ENCODE measurements around the gene SCN2A. TPM values are rescaled to one million over a fixed set of nuclear protein-coding genes. Genes with fewer than 3 reads are reported as not detected.
"Not testable (repeated sequence)": the region's sequence is repeated elsewhere in the genome, so short reads cannot be mapped to it uniquely, and the experiment has no call there.

SCN2A gene
- total RNA-seq, 2 experiments from 2014 or later: 0.05 to 0.13 TPM

DNA sequence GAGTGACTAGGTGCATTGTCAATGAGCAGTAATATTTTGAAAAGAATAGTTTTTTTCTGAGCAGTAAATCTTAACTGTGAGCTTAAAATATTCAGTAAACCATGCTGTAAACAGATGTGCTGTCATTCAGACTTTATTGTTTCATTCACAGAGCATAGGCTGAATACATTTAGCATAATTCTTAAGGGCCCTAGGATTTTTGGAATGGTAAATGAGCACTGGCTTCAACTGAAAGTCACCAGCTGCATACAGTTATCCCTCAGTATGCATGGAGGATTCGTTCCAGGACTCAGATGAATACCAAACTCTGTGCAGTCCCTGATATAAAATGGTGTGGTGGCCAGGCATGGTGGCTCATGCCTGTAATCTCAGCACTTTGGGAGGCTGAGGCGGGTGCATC is 21.1 kb downstream of the SCN2A start:
- H3K4me3 Mint-ChIP-seq; H3K4me1 Mint-ChIP-seq (ENCODE audit: low read depth); CTCF ChIA-PET; H3K9me3 Mint-ChIP-seq (ENCODE audit: insufficient read depth); H3K36me3 Mint-ChIP-seq (ENCODE audit: low read depth); H3K27ac Mint-ChIP-seq; ATAC-seq; H3K27me3 Mint-ChIP-seq (ENCODE audit: low read depth); POLR2A ChIA-PET; DNase-seq: not testable (repeated sequence)

GRCh38 chr2:165268754-165269153 is 29.5 kb downstream of the SCN2A start:
- Mint-ChIP-seq H3K4me3 (no peak overlapping the region), H3K9me3 (ENCODE audit: insufficient read depth) (no peaks in the 10 kb centered on the region), H3K27me3 (ENCODE audit: low read depth) (no peaks in the 10 kb centered on the region), H3K27ac (no peak overlapping the region), H3K36me3 (ENCODE audit: low read depth) (no peaks in the 10 kb centered on the region), H3K4me1 (ENCODE audit: low read depth) (no peaks in the 10 kb centered on the region)
- POLR2A ChIA-PET: no interaction called here
- DNase-seq (no peak), ATAC-seq (no peak)
- CTCF ChIA-PET: no interaction called here

DNA sequence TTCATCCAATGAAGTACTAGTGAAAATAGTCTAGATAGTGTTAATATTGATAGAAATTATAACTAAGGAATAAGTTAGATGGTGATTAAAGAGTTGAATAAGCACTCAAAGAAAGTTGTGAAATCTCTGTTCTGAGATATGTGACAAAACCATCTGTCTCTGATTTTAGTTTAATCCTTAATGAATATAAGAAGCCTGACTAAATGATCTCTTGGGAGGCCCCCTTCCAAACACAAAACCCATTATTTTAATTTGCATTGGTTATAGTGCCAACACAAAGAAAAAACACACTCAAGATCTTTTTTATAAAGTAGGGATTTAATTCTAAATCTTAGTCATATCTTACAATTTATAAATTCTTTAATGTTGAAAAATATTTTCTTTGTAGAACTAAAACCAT is 34.0 kb downstream of the SCN2A start:
- ChIA-PET POLR2A (no interaction called here), CTCF (no interaction called here)
- H3K36me3 Mint-ChIP-seq (ENCODE audit: low read depth): no peaks in the 10 kb centered on the region
- no peak overlapping the region for H3K27ac Mint-ChIP-seq
- ATAC-seq: no peak
- H3K27me3 Mint-ChIP-seq (ENCODE audit: low read depth): no peaks in the 10 kb centered on the region
- peaks cover 3% of the 10 kb centered on the region for H3K9me3 Mint-ChIP-seq (ENCODE audit: insufficient read depth)
- no peak overlapping the region for H3K4me3 Mint-ChIP-seq
- DNase-seq: no peak
- peaks cover 5% of the 10 kb centered on the region for H3K4me1 Mint-ChIP-seq (ENCODE audit: low read depth)

DNA sequence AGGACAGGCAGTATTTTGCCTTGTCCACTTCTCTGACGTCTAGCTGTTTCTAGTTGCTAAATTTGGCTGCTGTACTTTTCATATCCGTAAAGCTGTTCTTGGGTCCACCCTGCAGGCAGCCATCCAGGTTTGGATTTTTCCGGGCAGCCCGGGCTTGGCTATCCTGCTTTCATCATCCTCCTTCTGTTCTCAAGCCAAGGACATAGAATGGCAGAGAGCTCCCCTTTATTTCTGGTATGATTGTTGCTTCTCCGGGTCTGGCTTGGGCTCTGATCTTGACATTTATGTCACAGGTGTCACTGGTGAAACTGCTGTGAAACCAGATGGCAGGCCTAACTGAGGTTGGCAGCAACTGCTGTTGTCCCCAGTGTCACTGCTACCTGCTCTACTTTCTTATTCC is 35.5 kb downstream of the SCN2A start:
- ATAC-seq (no peak), DNase-seq (no peak)
- POLR2A ChIA-PET: no interaction called here
- Mint-ChIP-seq H3K4me3 (no peak overlapping the region), H3K4me1 (ENCODE audit: low read depth) (peaks cover 5% of the 10 kb centered on the region), H3K9me3 (ENCODE audit: insufficient read depth) (peaks cover 3% of the 10 kb centered on the region), H3K27me3 (ENCODE audit: low read depth) (no peaks in the 10 kb centered on the region), H3K27ac (no peak overlapping the region), H3K36me3 (ENCODE audit: low read depth) (no peaks in the 10 kb centered on the region)
- CTCF ChIA-PET: no interaction called here

DNA sequence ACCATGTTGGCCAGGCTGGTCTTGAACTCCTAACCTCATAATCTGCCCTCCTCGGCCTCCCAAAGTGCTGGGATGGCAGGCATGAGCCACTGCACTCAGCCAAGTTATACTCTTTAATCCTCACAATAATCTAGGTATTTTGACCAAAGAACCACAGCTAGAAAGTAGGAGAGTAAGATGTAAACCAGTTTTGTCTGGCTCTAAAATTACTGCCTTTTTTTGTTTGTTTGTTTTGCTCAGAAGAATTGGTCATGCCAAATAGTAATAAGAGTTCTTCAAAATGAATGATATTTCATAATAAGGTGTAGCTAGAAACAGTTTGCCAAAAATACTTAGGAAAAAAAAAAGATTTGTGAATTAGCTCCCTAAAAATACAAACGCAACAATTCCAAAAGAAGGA is 36.7 kb downstream of the SCN2A start:
- Mint-ChIP-seq H3K9me3 (ENCODE audit: insufficient read depth) (peaks cover 3% of the 10 kb centered on the region), H3K27me3 (ENCODE audit: low read depth) (no peaks in the 10 kb centered on the region), H3K4me3 (no peak overlapping the region), H3K4me1 (ENCODE audit: low read depth) (peaks cover 5% of the 10 kb centered on the region), H3K27ac (no peak overlapping the region), H3K36me3 (ENCODE audit: low read depth) (no peaks in the 10 kb centered on the region)
- ChIA-PET CTCF (no interaction called here), POLR2A (no interaction called here)
- no peak for ATAC-seq
- DNase-seq: no peak

- Mint-ChIP-seq H3K27ac (no peak overlapping the region), H3K4me1 (ENCODE audit: low read depth) (peaks cover 5% of the 10 kb centered on the region), H3K27me3 (ENCODE audit: low read depth) (no peaks in the 10 kb centered on the region), H3K9me3 (ENCODE audit: insufficient read depth) (peaks cover 3% of the 10 kb centered on the region), H3K36me3 (ENCODE audit: low read depth) (no peaks in the 10 kb centered on the region), H3K4me3 (no peak overlapping the region)
- ChIA-PET CTCF (no interaction called here), POLR2A (no interaction called here)
- DNase-seq (no peak), ATAC-seq (no peak)
Observed at GRCh38 chr2:165277295-165277694, 38.1 kb downstream of the SCN2A start.

DNA sequence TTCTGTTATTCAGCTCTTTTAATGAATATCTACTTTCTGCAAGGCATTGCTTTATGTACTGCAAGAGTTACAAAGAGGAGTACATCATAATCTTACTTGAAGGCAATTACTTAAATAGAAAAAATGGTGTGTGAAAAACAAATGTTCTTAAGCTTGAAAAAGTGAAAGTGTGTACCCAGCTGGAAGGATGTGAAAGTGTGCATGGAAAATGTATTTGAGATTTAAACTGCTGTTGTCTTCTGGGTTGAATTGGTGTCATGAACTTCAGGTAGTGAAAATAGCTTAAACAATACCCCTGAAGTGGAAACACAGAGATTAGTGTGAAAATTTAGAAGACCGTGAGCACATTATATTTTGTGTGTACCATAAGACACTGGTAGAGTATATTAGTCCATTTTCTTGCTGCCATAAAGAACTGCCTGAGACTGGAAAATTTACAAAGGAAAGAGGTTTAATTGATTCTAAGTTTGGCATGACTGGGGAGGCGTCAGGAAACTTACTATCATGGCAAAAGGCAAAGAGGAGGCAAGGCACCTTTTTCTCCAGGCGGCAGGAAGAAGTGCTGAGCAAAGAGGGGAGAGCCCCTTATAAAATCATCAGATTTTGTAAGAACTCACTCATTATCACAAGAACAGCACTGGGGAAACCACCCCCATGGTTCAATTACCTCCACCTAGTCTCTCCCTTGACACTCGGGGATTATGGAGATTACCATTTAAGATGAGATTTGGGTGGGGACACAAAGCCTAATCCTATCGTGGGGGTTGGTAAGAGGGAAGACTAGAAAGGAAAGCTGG is 38.8 kb downstream of the SCN2A start:
- Mint-ChIP-seq H3K9me3 (ENCODE audit: insufficient read depth) (peaks cover 3% of the 10 kb centered on the region), H3K4me3 (no peak overlapping the region), H3K27ac (no peak overlapping the region), H3K27me3 (ENCODE audit: low read depth) (no peaks in the 10 kb centered on the region), H3K4me1 (ENCODE audit: low read depth) (peaks cover 5% of the 10 kb centered on the region), H3K36me3 (ENCODE audit: low read depth) (no peaks in the 10 kb centered on the region)
- ChIA-PET CTCF (no interaction called here), POLR2A (no interaction called here)
- DNase-seq: no peak
- no peak for ATAC-seq

- POLR2A ChIA-PET: no interaction called here
- Mint-ChIP-seq H3K36me3 (ENCODE audit: low read depth) (no peaks in the 10 kb centered on the region), H3K27ac (no peak overlapping the region), H3K27me3 (ENCODE audit: low read depth) (peaks cover 2% of the 10 kb centered on the region), H3K4me3 (no peak overlapping the region), H3K9me3 (ENCODE audit: insufficient read depth) (peaks cover 3% of the 10 kb centered on the region), H3K4me1 (ENCODE audit: low read depth) (peaks cover 5% of the 10 kb centered on the region)
- ATAC-seq (no peak), DNase-seq (no peak)
- CTCF ChIA-PET: no interaction called here
Observed at GRCh38 chr2:165280356-165280755, 41.1 kb downstream of the SCN2A start.

DNA sequence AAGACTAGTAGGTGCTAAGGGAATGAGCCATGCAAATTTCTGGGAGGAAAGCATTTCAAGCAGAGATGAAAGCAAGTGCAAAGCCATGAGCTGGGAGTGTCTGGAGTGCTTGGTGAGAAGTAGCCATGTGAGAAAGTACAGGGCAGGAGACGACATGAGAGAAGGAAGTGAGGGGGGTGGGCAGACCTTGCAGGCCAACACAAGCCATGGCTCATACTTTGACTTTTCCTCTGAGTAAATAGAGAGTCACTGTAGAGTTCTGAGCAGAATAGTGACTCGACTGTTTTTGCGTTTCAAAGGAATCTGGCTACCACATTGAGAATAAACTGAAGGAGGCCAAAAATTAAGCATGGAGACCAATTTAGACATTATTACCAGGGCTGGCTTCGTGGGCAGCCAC is 42.2 kb downstream of the SCN2A start:
- DNase-seq: no peak
- no peak for ATAC-seq
- POLR2A ChIA-PET: no interaction called here
- Mint-ChIP-seq H3K4me1 (ENCODE audit: low read depth) (peaks cover 5% of the 10 kb centered on the region), H3K9me3 (ENCODE audit: insufficient read depth) (peaks cover 3% of the 10 kb centered on the region), H3K4me3 (no peak overlapping the region), H3K36me3 (ENCODE audit: low read depth) (no peaks in the 10 kb centered on the region), H3K27me3 (ENCODE audit: low read depth) (peaks cover 2% of the 10 kb centered on the region), H3K27ac (no peak overlapping the region)
- CTCF ChIA-PET: no interaction called here

GRCh38 chr2:165283342-165283741 is 44.1 kb downstream of the SCN2A start:
- peaks cover 2% of the 10 kb centered on the region for H3K27me3 Mint-ChIP-seq (ENCODE audit: low read depth)
- no peak overlapping the region for H3K4me3 Mint-ChIP-seq
- POLR2A ChIA-PET: no interaction called here

GRCh38 chr2:165287094-165287778 is 48.0 kb downstream of the SCN2A start:
- H3K27ac Mint-ChIP-seq: no peak overlapping the region
- H3K4me3 Mint-ChIP-seq: no peak overlapping the region
- no peaks in the 10 kb centered on the region for H3K9me3 Mint-ChIP-seq (ENCODE audit: insufficient read depth)
- H3K4me1 Mint-ChIP-seq (ENCODE audit: low read depth): no peaks in the 10 kb centered on the region
- DNase-seq (no peak), ATAC-seq (no peak)
- ChIA-PET CTCF (no interaction called here), POLR2A (no interaction called here)
- H3K36me3 Mint-ChIP-seq (ENCODE audit: low read depth): no peaks in the 10 kb centered on the region
- H3K27me3 Mint-ChIP-seq (ENCODE audit: low read depth): peaks cover 2% of the 10 kb centered on the region

More at GRCh38 chr2:165283342-165283741, 44.1 kb downstream of the SCN2A start:
- no peak for ATAC-seq
- H3K9me3 Mint-ChIP-seq (ENCODE audit: insufficient read depth): no peaks in the 10 kb centered on the region
- CTCF ChIA-PET: interaction anchor here (1.0 kb wide), 1 partner anchor 10 kb away, joined by 3 read pairs; no protein-coding TSS in a partner anchor
- no peaks in the 10 kb centered on the region for H3K4me1 Mint-ChIP-seq (ENCODE audit: low read depth)
- DNase-seq: no peak
- no peak overlapping the region for H3K27ac Mint-ChIP-seq
- no peaks in the 10 kb centered on the region for H3K36me3 Mint-ChIP-seq (ENCODE audit: low read depth)

DNA sequence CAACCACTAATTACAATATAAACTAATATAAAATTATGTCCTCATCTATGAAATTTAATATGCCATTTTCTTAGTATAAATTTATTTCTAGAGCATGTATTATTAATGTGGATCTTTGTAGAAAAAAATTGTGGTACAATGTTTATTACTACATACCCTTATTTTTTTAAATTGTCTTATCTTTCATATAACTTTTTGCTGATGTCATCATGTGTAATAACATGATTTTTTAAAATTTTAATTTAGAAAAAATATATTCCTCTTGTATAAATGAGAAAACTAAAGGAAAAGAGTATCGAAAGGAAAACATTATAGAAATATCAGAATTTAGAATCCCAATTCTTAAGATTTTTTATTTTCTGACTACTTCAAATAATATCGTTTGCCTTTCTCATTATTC is 49.9 kb downstream of the SCN2A start:
- Mint-ChIP-seq H3K27me3 (ENCODE audit: low read depth) (no peaks in the 10 kb centered on the region), H3K9me3 (ENCODE audit: insufficient read depth) (no peaks in the 10 kb centered on the region), H3K36me3 (ENCODE audit: low read depth) (no peaks in the 10 kb centered on the region), H3K4me3 (no peak overlapping the region), H3K4me1 (ENCODE audit: low read depth) (peaks cover under 1% of the 10 kb centered on the region), H3K27ac (no peak overlapping the region)
- ChIA-PET CTCF (no interaction called here), POLR2A (no interaction called here)
- no peak for DNase-seq
- no peak for ATAC-seq
